Fibroblast of pulmonary artery (primary cell): Measurements from ENCODE around the gene AP5M1.

Source experiments
- DNase-seq: peaks from one replicate; pipeline ENCODE4 v3.0.0-alpha.2; 2010; ENCODE audit warnings: low read depth
- H3K4me3 ChIP-seq: replicated peaks from 2 replicates; pipeline ENCODE4 v1.5.1; 2011; ENCODE audit warnings: low read depth, mild to moderate bottlenecking, control low read depth, low read length, moderate library complexity
- CTCF ChIP-seq: IDR thresholded peaks from 2 replicates; pipeline ENCODE4 v1.5.1; 2011; ENCODE audit warnings: mild to moderate bottlenecking, control low read depth, low read length, inconsistent platforms; ENCODE audit errors: missing control alignments

The AP5M1 gene

DNA sequence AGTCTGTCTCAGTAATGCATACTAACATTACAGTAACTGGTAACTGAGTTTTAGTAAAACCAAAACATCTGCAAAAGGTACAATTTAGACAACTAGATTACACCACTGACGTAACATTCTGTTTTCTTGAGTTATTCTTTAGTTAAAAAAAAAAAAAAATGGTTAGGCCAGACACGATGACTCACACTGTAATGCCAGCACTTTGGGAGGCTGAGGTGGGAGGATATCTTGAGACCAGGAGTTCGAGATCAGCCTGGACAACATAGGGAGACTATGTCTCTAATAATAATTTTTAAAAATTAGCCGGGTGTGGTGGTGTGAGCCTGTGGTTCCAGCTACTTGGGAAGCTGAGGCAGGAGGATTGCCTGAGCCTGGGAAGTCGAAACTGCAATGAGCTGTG, 34.1 kb downstream of the AP5M1 start:
- H3K4me3 ChIP-seq: no peak overlapping the region
- peak; percentile 32 for DNase-seq
- no peak for TF ChIP-seq CTCF

DNA sequence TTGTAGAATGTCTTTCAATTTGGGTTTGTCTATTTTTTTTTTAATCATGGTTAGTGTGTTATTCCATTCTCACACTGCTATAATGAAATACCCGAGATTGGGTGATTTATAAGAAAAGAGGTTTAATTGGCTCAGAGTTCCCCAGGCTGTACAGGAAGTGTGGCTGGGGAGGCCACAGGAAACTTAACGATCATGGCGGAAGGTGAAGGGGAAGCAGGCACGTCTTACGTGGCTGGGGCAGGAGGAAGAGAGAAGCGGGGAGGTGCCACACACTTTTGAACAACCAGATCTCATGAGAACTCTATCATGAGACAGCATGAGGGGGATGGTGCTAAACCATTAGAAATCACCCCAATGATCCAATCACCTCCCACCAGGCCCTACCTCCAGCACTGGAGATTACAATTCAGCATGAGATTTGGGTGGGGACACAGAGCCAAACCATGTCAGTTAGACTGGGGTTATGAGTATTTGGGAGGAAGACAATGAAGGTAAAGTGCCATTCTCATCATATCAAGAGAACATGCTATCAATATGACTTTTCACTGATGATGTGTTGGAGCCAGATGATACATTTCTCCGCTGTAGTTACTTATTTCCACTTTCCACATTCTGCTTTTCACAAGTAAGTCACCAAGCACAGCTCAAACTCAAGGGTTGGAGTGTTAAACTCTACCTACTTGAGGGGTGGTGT, 45.8 kb downstream of the AP5M1 start:
- no peak for TF ChIP-seq CTCF
- H3K4me3 ChIP-seq: no peak overlapping the region
- DNase-seq: no peak

- no peak overlapping the region for H3K4me3 ChIP-seq
- peak; percentile 90 for TF ChIP-seq CTCF
- DNase-seq: peak; percentile 86
These were observed 48.6 kb downstream of the AP5M1 start for GRCh38 chr14:57317248-57317833.

- TF ChIP-seq CTCF: no peak
- no peak for DNase-seq
- H3K4me3 ChIP-seq: no peak overlapping the region
These were observed 50.9 kb downstream of the AP5M1 start for GRCh38 chr14:57319636-57320192.

- DNase-seq: no peak
- TF ChIP-seq CTCF: no peak
- no peak overlapping the region for H3K4me3 ChIP-seq
These were observed 55.0 kb downstream of the AP5M1 start for GRCh38 chr14:57323721-57324120.

- no peak for DNase-seq
These were observed 57.5 kb downstream of the AP5M1 start for GRCh38 chr14:57326253-57326652.

More at GRCh38 chr14:57326253-57326652, 57.5 kb downstream of the AP5M1 start:
- TF ChIP-seq CTCF: no peak
- H3K4me3 ChIP-seq: no peak overlapping the region
